Stimulated activated CD4-positive, alpha-beta T cell treated with anti-CD3 and anti-CD28 coated beads, Interleukin-2, amount 100 ng/mL, for 48 hours (primary cell): ENCODE data around the gene MAIP1.
"Not testable (repeated sequence)": the region's sequence is repeated elsewhere in the genome, so short reads cannot be mapped to it uniquely, and the experiment has no call there.

ENCODE experiments used
- DNase-seq, 2 donors: peaks; one replicate each; pipeline ENCODE4 v3.0.0-alpha.2; 2020

MAIP1 gene, protein sequence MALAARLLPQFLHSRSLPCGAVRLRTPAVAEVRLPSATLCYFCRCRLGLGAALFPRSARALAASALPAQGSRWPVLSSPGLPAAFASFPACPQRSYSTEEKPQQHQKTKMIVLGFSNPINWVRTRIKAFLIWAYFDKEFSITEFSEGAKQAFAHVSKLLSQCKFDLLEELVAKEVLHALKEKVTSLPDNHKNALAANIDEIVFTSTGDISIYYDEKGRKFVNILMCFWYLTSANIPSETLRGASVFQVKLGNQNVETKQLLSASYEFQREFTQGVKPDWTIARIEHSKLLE

DNA sequence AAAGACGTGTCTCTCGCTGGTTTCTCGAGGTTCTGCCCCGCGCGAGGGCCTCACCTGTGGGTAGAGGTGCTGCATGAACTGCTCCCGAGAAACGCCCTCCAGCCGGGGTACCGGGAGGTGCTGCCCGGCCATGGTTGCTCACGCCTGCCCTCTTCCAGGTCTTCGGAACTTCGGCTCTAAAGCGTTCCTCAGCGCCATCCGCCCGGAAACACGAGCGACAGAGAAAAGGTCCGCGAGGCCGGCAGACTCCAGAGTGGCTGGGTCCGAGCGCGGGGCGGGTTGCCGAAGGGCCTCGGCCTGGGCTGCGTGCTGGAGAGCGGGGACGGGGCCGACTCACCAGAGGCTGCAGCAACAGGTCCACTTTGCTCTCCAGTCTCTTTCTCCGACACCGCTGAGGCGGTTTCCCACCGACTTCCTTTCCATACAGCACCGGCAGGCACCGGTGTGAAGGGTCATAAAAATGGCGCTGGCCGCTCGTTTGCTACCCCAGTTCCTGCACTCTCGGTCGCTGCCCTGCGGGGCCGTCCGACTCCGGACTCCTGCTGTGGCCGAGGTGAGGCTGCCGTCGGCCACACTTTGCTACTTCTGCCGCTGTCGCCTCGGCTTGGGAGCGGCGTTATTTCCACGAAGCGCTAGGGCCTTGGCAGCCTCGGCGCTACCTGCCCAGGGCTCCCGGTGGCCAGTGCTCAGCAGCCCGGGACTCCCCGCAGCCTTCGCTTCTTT lies at the start of gene MAIP1, which contains the start of gene TYW5:
Gene MAIP1, plus strand, starts transcription at position 244 of the 723 bp plus-strand sequence. Its CDS starts 217 bp downstream, at position 461.
Gene TYW5, minus strand, starts transcription at position 153 of the 723 bp plus-strand sequence. Its CDS starts 21 bp downstream, at position 132.
- peak; percentile 71 to 72 for DNase-seq

DNA sequence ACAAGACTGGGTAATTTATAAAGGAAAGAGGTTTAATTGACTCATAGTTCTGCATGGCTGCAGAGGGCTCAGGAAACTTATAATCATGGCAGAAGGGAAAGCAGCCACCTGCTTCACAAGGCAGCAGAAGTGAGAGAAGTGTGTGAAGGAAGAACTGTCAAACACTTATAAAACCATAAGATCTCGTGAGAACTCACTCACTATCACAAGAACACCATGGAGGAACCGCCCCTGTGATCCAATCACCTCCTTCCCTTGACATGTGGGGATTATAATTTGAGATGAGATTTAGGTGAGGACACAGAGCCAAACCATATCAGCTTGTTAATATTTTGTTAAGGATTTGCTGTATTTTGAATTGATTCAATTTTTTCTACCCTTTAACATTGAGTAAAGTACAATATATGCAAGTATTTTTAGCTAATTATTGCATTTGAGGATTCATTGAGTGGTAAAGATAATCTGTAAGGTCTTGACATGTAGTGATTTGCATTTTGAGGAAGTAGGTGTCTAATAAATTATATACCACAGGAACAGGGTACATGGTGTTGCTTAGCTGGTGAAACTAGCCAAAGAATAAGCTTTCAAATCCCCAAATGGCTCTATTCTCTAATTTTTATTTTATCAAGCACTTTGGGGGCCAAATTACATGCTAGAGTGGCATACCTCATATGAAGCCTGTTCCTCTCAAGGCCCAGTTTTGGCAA lies 48.2 kb upstream of the MAIP1 start:
- DNase-seq, result no peak

DNA sequence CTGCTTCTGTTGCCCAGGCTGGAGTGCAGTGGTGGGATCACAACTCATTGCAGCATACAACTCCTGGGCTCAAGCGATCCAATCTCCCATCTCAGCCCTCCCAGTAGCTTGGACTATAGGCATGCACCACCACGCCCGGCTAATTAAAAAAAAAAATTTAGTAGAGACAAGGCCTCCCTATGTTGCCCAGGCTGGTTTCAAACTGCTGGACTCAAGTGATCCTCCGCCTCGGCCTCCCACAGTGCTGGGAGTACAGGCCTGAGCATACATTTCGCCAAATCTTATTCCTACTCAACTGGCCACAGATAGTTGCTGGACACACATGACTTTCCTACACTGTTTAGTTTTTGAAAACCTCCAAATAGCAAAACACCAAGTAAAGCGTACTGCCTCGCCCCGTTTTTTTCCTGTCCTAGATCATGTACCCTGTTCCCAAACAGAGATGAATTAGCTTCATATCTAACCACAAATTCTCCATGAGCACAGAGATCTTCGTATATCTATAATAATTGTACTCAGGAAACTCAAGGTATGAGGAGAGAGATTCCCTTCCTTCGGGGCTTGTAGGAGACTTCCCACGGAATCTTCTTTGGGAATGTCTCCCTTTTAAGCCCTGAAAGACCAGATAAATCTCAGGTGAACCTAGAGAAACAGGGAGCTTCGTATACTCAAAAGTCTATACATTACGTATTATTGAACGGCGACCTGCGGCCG lies 44.9 kb upstream of the MAIP1 start:
- DNase-seq, result no peak

DNA sequence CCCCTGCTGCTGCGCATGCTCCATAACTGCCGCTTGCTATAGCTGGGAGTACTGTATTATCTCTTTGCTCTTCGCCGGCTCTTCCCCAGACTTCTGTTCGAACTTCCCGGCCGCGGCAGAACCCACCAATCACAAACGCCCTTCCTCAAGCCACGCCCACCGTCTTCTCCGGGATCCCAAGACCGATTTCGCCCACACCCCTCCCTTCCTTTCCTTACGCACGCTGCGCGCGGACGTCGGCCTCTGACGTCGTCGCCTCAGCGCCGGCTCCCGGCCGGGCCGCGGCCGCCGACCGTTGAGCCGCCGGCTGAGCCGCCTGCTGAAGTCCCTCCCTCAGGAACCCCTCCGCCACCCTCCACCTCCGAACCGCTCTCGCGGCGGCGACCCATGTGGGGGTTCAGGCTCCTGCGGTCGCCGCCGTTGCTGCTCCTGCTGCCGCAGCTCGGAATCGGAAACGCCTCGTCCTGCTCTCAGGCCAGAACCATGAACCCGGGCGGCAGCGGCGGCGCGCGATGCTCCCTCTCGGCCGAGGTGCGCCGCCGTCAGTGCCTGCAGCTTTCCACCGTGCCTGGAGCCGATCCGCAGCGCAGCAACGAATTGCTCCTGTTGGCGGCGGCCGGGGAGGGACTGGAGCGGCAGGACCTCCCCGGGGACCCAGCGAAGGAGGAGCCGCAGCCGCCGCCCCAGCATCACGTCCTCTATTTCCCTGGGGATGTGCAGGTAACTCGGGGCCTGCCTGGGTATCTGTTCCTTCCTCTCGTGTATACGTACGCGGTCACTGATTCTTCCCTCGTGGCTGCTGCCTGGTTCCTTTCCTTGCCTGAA lies 44.1 kb upstream of the MAIP1 start, which contains the start of gene C2orf69:
Gene C2orf69, plus strand, starts transcription at position 242 of the 825 bp plus-strand sequence. Its CDS starts 146 bp downstream, at position 388.
- DNase-seq, result peak; percentile 88 to 94

DNA sequence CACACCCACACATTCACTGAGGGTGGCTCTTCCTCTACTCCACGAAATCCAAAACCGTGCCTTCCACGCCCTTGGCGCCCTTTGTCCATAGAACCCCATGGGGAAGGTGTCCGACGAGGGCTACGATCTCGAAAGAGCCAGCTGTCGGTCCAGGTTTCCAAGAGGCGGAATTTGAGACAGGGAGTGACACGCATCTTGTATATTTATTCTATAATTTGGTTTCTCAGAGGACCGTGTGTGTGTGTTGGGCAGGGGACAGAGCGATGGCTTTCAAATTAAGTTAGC lies 43.6 kb upstream of the MAIP1 start:
- no peak for DNase-seq

DNA sequence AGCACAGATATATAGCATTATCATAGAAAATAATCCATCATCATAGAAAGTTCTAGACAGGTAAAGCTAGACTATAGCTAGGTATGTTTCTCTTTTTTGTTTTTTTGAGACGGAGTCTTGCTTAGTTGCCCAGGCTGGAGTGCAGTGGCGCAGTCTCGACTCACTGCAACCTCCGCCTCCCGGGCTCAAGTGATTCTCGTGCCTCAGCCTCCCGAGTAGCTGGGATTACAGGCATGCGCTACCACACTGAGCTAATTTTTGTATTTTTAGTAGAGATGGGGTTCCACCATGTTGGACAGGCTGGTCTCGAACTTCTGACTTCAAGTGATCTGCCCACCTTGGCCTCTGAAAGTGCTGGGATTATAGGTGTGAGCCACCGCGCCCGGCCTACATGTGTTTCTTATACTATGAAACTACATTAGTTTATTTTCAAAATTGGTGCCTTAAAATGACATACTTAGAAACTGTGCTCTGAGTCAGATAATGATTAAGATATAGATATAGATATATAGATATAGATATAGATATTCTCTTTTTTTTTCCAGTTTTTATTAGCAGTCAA lies 42.7 kb upstream of the MAIP1 start:
- not testable (repeated sequence) for DNase-seq

DNA sequence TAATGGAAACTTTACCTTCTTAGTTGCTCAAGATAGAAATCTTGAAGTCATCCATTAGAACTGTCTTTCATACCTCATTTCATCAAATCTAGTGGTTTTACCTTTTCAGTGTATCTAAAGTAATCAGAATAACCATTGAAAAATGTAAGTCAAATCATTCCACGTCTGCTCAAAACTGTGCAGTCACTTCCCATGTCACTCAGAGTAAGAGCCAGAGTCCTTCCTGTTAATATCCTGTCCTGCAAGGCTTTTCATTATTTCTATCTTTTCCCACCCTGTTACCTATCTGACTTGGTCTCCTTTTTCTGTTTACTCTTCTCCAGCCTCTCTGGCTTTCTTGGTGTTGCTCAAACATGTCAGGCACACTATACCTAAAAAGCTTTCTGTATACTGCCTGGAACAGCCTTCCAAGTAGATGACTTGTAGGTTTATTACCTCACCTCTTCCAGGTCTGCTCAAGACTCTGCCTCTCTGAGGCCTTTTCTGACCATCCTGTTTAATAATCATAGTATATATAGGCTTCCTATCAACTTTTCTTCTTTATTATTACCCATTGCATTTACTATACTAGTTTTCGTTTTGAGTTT lies 40.9 kb upstream of the MAIP1 start:
- no peak for DNase-seq

DNA sequence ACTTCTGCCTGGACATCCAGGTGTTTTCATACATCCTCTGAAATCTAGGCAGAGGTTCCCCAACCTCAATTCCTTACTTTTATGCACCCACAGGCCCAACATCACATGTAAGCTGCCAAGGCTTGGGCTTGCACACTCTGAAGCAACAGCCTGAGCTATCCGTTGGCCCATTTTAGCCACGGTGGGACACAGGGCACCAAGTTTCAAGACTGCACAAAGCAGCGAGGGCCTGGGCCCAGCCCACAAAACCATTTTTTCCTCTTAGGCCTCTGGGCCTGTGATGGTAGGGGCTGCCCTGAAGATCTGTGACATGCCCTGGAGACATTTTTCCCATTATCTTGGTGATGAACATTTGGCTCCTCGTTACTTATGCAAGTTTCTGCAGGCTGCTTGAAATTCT lies 38.4 kb upstream of the MAIP1 start:
- DNase-seq, result no peak

DNA sequence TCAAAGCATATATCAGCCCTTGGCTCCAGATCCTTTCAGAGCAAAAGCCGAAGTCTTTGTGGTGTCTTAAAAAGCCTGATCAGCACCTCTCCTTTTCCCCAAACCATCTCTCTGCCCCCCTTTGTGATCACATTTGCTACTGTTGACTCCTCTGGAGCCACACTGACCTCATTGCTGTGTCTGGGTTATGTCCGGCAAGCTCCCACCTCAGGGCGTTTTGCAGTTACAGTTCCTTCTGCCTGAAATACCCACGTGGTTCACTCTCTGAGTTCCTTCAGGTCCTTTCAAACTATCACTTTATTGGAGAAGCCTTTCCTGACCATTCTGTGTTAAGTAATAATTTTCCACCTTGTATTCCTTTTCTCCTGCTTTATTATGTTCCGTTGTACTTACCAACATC lies 32.5 kb upstream of the MAIP1 start:
- no peak for DNase-seq

DNA sequence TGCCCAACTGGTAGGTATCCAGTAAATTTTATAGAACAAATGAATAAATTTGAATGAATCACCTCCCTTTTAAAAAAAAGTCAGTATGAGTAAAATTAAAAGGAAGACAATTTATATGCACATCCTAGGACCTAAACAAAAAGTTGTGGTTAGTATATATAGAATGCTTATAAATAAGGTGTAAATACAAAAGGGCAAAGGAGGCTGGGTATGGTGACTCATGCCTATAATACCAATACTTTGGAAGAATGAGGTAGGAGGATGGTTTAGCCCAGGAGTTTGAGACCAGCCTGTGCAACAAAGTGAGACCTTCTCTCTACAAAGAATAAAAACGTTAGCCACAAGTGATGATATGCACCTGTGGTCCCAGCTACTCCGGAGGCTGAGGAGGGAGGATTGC lies 31.5 kb upstream of the MAIP1 start:
- DNase-seq, result no peak

DNA sequence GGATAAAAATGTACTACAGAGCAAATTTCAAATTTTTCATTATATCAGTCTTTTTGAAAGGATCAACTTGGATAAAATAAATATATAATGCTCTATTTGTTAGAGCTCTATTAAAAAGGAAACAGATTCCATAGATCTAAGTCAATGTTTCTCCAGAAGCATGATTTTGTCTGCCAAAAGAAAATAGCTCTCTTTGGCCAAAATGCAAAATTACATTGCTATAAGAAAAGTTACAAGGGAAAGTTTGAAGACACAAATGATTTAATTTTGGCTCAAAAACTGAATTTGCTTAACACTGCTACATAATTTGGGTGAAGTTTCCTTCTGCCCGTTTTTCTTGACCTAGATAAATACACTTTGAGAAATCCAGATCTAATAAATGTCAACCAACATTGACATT lies 28.6 kb upstream of the MAIP1 start:
- DNase-seq, result no peak

DNA sequence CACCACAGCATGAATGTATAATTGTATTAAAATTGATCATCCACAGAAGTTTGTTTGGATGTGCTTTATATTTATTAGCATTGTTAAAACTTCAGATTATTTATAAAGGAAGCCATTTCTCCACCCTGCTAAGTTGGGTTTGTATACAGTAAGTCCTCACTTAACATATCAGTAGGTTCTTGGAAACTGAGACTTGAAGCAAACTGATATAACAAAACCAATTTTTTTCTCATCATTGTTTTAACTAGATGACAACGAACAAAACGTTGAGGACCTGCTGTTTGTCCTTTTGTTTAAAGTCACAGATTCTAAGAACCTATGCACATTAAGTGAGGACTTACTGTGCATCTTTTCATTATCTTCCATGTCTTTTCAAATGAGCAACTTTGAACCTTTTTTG lies 27.2 kb upstream of the MAIP1 start:
- no peak for DNase-seq

DNA sequence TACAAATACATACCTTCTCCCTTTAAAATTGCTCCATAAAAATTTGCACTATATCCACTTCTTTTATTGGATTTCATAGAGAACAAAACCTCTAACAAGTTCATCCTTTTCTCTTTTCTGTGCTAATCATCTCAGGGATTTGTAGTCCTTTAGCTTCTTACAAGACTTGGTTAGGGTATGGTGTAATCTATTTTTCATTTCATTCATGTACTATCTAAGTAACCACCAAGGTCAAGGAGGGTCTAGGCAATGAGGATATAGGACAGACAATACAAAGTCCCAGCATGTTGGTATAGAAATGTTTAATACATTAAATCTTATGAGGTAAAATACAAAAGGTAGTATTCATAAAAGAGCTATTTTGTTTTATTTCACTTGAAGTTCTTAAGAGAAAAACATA lies 26.8 kb upstream of the MAIP1 start:
- no peak for DNase-seq

DNA sequence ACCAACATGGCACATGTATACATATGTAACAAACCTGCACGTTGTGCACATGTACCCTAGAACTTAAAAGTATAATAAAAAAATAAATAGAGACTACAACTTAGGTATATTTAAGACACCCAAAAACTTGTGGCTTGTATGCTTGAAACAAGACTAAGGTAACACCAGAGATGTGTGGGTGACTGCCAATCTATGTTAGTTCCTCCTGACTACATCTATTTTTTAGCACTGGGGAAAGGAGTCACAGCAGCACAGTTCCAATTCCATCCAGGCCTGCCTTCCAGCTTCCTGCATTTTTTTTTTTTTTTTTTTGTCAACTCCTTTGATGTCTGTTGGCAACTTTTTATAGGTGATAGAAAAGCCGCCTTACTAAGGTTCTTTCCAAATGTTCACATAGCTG lies 26.1 kb upstream of the MAIP1 start:
- DNase-seq, result no peak

DNA sequence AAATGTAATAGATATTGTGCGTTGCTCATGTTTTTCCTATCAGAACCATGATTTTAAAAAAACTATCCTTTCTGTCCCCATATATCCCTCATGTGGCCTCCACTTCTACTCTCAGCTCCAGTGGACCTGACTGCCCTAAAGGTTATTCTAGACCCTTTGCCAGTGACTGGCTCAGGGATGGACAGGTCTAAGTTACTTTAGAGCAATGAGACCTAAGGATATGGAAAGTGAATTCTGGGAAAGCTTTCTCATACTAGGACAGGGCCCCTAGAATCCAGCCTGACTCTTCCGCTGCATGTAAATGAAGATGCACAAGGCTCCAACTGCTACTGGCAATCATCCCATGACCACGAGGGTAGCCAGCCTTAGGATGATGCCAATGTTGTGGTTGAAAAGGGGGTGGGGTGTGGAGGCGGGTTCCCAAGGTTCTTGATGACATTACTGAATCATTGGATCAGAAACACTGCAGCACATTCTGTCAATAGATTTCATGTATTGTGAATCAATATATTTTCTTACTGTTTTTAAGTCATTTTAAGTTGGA lies 23.0 kb upstream of the MAIP1 start:
- DNase-seq, result no peak

DNA sequence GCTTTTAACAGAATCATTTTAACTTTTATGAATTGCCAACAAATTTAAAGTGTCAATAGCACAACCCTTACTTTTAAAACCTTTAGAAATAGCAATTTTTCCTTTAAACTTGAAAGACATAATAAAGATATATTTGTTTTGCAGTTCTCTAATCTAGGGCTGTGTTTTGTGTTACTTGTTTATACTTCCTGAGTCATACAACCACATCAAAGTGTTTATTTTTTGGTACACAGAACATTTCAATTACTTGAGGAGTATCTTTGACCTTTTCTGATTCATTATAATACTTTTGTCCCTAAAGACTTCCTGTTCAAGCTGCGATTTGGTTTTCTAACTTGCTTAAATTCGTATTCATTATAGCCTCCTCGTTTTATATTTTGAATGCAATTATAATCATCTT lies 21.9 kb upstream of the MAIP1 start:
- no peak for DNase-seq

DNA sequence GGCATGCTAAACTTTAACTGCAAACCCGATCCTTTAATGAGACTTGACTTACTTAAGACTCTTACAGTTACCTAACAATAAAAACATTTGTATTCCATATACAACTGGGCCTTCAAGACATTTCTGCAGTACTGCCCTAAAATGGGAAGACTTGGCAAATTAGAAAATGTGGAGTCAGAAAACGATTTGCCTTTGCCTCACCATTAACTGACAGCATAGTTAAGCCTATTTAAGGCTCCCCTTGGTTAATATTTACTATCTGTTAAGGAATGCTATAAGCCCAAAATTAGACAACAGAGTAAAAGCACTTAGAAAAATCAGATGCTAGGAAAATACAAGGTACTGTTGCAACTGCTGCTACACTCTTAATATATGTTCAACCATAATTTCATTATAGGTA lies 18.8 kb upstream of the MAIP1 start:
- no peak for DNase-seq

DNA sequence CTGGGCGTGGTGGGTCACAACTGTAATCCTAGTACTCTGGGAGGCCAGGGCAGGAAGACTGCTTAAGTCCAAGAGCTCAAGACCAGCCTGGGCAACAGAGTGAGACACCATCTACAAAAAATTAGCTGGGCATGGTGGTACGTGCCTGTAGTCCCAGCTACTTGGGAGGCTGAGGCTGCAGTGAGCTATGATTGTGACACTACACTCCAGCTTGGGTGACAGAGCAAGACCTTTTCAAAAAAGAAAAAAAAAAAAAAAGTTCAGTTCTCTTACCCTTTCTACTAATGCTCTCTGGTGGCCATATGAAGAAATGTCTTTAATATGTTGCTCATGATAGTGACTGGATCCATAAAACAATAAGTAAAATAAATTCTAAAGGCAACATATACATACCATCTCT lies 15.0 kb upstream of the MAIP1 start:
- no peak for DNase-seq

DNA sequence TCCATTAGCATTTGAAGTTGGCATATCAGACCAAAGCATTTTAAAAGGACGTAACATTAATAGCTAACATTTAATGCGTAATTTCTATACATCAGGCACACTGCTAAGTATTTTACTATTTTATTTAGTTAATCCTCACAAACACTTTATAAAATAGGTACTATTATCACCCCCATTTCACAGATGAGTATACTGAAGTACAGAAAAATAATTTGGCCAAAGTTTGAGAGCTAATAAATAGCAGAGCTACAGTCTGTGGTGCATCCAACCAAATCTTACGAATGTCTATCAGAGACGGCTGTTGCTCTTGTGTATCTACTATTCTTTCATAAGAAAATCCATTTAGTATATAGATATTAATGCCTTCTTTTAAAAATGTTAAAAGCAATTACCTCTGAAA lies 12.0 kb upstream of the MAIP1 start:
- DNase-seq, result no peak

DNA sequence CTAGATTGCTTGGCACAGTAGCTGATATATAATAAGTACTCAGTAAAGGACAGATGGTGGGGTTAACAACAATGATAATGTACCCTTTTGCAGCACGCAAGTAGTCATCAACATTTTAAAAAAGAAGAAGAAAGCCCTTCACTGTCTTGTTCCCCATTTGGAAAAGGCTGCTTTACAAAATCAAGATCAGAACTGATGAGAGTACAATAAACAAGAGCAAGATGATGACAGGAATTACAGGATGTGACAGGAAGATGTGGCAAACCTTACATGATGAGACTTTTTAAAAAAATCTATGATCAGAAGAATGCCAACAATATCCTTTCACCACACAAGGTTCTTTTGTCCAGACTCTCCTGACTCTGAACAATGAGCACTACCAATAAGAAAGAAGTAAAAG lies 9.2 kb upstream of the MAIP1 start:
- no peak for DNase-seq

DNA sequence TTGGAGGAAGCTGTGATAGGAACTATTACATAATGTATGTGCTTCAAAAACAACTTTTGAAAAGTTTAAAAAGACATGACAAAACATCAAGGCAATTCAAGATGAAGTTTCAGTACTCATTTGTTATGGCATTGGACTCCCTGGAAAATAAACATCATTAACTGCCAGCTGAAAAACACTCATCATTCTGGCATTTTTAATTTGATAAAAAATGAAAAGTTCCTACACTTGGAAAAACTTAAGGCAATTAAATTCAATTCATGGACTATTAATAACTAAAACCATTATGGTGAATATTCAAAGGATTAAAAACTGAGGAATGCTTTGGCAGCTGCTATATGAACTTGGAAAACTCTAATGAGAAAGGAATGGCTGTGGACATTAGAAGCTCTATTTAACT lies 8.5 kb upstream of the MAIP1 start:
- no peak for DNase-seq
